ENCODE data around the gene SARNP.

SARNP gene

DNA sequence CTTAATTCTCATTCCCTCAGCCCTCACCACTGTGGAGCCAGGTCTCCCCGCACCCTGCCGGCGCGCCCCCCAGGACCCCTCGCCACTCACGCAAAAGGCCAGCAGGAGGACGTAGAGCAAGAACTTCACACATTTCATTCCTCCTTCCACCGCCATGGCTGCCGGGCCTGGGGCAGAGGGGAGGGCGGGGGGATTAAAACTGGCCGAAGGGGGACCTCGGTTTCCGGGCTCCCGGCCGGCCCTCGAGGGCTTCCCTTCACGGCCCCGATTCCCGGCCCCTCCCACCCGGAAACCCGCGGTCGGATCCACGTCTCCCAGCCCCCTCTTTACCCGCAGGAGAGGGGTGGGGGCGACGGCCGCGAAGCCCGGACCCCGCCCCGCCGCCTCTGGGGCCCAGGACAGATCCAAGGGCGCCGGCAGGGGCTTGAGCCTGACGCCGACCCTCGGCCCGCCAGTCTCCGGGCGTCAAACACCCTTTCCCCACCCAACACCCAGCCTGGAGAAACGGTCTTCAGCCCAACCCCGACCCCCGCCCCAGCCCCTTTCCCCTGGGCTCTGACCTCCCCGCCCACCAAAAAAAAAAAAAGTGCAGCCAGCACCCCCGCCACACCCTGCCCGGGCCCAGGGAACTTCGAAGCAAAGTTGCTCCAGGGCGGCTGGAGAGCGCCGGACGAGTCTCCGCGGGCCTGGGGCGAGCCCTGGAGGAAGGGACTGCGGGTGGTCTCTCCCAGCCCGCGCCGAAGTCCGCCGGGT is 89.2 kb downstream of the SARNP start:
- peak in 2 of 3 donors; percentile 36 to 46 for DNase-seq
- Histone ChIP-seq H3K27ac (ENCODE audit: insufficient read depth in 1 of 2, low read depth in 1 of 2, low read length in 2 of 2, poor library complexity in 1 of 2, severe bottlenecking in 2 of 2) (peak overlapping the region; percentile 66 to 86), H3K36me3 (ENCODE audit: control insufficient read depth in 4 of 4, insufficient read depth in 4 of 4, low read length in 3 of 4) (peaks cover 3 to 38% (median 22%) of the 10 kb centered on the region in 4 experiments), H3K9me3 (ENCODE audit: control extremely low read depth in 1 of 5, control insufficient read depth in 4 of 5, insufficient read depth in 2 of 5, low read depth in 1 of 5, low read length in 4 of 5) (no peaks in the 10 kb centered on the region), H3K4me3 (ENCODE audit: control insufficient read depth in 1 of 7, extremely low read depth in 1 of 7, insufficient read depth in 4 of 7, low read depth in 2 of 7, low read length in 6 of 7) (peak overlapping the region; percentile 57 to 88 (median 71)), H3K27me3 (replicated peaks in 2 of 5; ENCODE audit: control insufficient read depth in 4 of 5, insufficient read depth in 5 of 5, low read length in 4 of 5) (no peaks in the 10 kb centered on the region), H3K4me1 (ENCODE audit: control extremely low read depth in 1 of 4, control insufficient read depth in 4 of 4, insufficient read depth in 4 of 4, low read length in 3 of 4) (peaks cover 12 to 46% (median 34%) of the 10 kb centered on the region in 4 experiments)
- WGBS (ENCODE audit: insufficient coverage) = 0% methylated on average over 38 of the region's 61 CpGs
- CTCF ChIA-PET = interaction anchor here (1.0 to 3.2 kb wide), 8 partner anchors 8 to 166 kb away, joined by 5 to 49 read pairs (median 16); partner anchors contain the start of genes BLOC1S1 and RDH5
- POLR2A ChIA-PET = interaction anchor here (0.9 to 1.6 kb wide), 4 partner anchors 10 to 15 kb away, joined by 3 to 8 read pairs (median 4); partner anchors contain the start of gene BLOC1S1

DNA sequence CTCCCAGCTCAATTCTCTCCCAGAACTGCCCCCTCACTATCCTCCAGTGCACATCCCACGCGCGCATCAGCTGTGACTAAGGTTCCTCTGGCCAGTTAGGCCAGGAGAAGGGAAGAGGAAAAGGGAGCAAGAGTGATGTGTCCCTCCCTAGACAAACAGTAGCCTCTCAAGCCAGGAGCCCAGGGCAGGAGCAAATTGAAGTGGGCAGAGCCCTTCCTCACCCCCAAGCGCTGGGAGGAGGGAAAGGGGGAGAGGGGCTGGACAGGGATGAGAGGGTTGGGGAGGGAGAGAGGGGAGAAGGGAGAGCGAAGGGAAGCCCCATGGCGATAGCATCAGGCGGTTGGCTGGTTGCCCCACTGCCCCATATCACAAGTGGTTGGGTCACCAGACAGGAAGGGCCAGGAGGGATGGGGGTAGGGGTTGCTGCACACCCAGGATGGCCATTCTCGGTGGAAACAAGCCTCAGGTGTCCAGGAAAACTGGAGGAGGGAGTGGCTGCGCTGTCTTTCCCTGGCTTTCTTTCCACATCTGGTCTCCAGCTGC is 89.8 kb downstream of the SARNP start:
- 10% methylated on average over 4 of the region's 9 CpGs for WGBS (ENCODE audit: insufficient coverage)
- H3K4me3 ChIP-seq (ENCODE audit: control insufficient read depth in 1 of 7, extremely low read depth in 1 of 7, insufficient read depth in 4 of 7, low read depth in 2 of 7, low read length in 6 of 7) = peak overlapping the region; percentile 57 to 88 (median 71)
- H3K36me3 ChIP-seq (ENCODE audit: control insufficient read depth in 4 of 4, insufficient read depth in 4 of 4, low read length in 3 of 4) = peaks cover 3 to 40% (median 23%) of the 10 kb centered on the region in 4 experiments
- no peaks in the 10 kb centered on the region for H3K27me3 ChIP-seq (replicated peaks in 2 of 5; ENCODE audit: control insufficient read depth in 4 of 5, insufficient read depth in 5 of 5, low read length in 4 of 5)
- no peak for DNase-seq
- ChIA-PET CTCF (interaction anchor here (1.8 to 3.2 kb wide), 2 partner anchors 10 to 11 kb away, joined by 11 to 15 read pairs; partner anchors contain the start of gene BLOC1S1), POLR2A (no interaction called here)
- H3K27ac ChIP-seq (ENCODE audit: insufficient read depth in 1 of 2, low read depth in 1 of 2, low read length in 2 of 2, poor library complexity in 1 of 2, severe bottlenecking in 2 of 2) = peak overlapping the region; percentile 25 to 86
- H3K4me1 ChIP-seq (ENCODE audit: control extremely low read depth in 1 of 4, control insufficient read depth in 4 of 4, insufficient read depth in 4 of 4, low read length in 3 of 4) = peaks cover 12 to 46% (median 34%) of the 10 kb centered on the region in 4 experiments
- no peaks in the 10 kb centered on the region for H3K9me3 ChIP-seq (ENCODE audit: control extremely low read depth in 1 of 5, control insufficient read depth in 4 of 5, insufficient read depth in 2 of 5, low read depth in 1 of 5, low read length in 4 of 5)

GRCh38 chr12:55726971-55727370 is 90.6 kb downstream of the SARNP start:
- Histone ChIP-seq H3K4me3 (ENCODE audit: control insufficient read depth in 1 of 7, extremely low read depth in 1 of 7, insufficient read depth in 4 of 7, low read depth in 2 of 7, low read length in 6 of 7) (peak overlapping the region in 3 of 7 experiments; percentile 70 to 88 (median 86)), H3K27ac (ENCODE audit: insufficient read depth in 1 of 2, low read depth in 1 of 2, low read length in 2 of 2, poor library complexity in 1 of 2, severe bottlenecking in 2 of 2) (peak overlapping the region in 1 of 2 experiments; percentile 86), H3K4me1 (ENCODE audit: control extremely low read depth in 1 of 4, control insufficient read depth in 4 of 4, insufficient read depth in 4 of 4, low read length in 3 of 4) (peaks cover 12 to 46% (median 34%) of the 10 kb centered on the region in 4 experiments), H3K36me3 (ENCODE audit: control insufficient read depth in 4 of 4, insufficient read depth in 4 of 4, low read length in 3 of 4) (peaks cover 3 to 40% (median 23%) of the 10 kb centered on the region in 4 experiments), H3K9me3 (ENCODE audit: control extremely low read depth in 1 of 5, control insufficient read depth in 4 of 5, insufficient read depth in 2 of 5, low read depth in 1 of 5, low read length in 4 of 5) (no peaks in the 10 kb centered on the region), H3K27me3 (replicated peaks in 2 of 5; ENCODE audit: control insufficient read depth in 4 of 5, insufficient read depth in 5 of 5, low read length in 4 of 5) (no peaks in the 10 kb centered on the region)
- POLR2A ChIA-PET = no interaction called here
- WGBS (ENCODE audit: insufficient coverage) = 46% methylated on average over 7 of the region's 10 CpGs
- no peak for DNase-seq
- CTCF ChIA-PET = interaction anchor here (1.8 kb wide), 1 partner anchor 10 kb away, joined by 11 read pairs; no protein-coding TSS in a partner anchor

- ChIA-PET POLR2A (interaction anchor here (0.7 to 1.3 kb wide), 3 partner anchors 12 to 304 kb away, joined by 3 to 9 read pairs (median 4); no protein-coding TSS in a partner anchor), CTCF (interaction anchor here (0.9 to 7.3 kb wide), 9 partner anchors 9 to 75 kb away, joined by 3 to 119 read pairs (median 4); partner anchors contain the start of gene BLOC1S1)
- peaks cover 8 to 39% (median 31%) of the 10 kb centered on the region in 4 experiments for H3K4me1 ChIP-seq (ENCODE audit: control extremely low read depth in 1 of 4, control insufficient read depth in 4 of 4, insufficient read depth in 4 of 4, low read length in 3 of 4)
- H3K9me3 ChIP-seq (ENCODE audit: control extremely low read depth in 1 of 5, control insufficient read depth in 4 of 5, insufficient read depth in 2 of 5, low read depth in 1 of 5, low read length in 4 of 5) = no peaks in the 10 kb centered on the region
- H3K27ac ChIP-seq (ENCODE audit: insufficient read depth in 1 of 2, low read depth in 1 of 2, low read length in 2 of 2, poor library complexity in 1 of 2, severe bottlenecking in 2 of 2) = no peak overlapping the region
- DNase-seq = no peak
- 100% methylated on average over 1 of the region's 3 CpGs for WGBS (ENCODE audit: insufficient coverage)
- no peak overlapping the region for H3K4me3 ChIP-seq (ENCODE audit: control insufficient read depth in 1 of 7, extremely low read depth in 1 of 7, insufficient read depth in 4 of 7, low read depth in 2 of 7, low read length in 6 of 7)
- no peaks in the 10 kb centered on the region for H3K27me3 ChIP-seq (replicated peaks in 2 of 5; ENCODE audit: control insufficient read depth in 4 of 5, insufficient read depth in 5 of 5, low read length in 4 of 5)
- H3K36me3 ChIP-seq (ENCODE audit: control insufficient read depth in 4 of 4, insufficient read depth in 4 of 4, low read length in 3 of 4) = peaks cover 3 to 40% (median 24%) of the 10 kb centered on the region in 4 experiments
These were observed 92.0 kb downstream of the SARNP start for GRCh38 chr12:55725556-55725955.

GRCh38 chr12:55724940-55725309 is 92.6 kb downstream of the SARNP start:
- peaks cover 6 to 32% (median 24%) of the 10 kb centered on the region in 4 experiments for H3K4me1 ChIP-seq (ENCODE audit: control extremely low read depth in 1 of 4, control insufficient read depth in 4 of 4, insufficient read depth in 4 of 4, low read length in 3 of 4)
- CTCF ChIA-PET = interaction anchor here (0.9 to 7.3 kb wide), 11 partner anchors 9 to 76 kb away, joined by 3 to 119 read pairs (median 3); partner anchors contain the start of gene BLOC1S1

DNA sequence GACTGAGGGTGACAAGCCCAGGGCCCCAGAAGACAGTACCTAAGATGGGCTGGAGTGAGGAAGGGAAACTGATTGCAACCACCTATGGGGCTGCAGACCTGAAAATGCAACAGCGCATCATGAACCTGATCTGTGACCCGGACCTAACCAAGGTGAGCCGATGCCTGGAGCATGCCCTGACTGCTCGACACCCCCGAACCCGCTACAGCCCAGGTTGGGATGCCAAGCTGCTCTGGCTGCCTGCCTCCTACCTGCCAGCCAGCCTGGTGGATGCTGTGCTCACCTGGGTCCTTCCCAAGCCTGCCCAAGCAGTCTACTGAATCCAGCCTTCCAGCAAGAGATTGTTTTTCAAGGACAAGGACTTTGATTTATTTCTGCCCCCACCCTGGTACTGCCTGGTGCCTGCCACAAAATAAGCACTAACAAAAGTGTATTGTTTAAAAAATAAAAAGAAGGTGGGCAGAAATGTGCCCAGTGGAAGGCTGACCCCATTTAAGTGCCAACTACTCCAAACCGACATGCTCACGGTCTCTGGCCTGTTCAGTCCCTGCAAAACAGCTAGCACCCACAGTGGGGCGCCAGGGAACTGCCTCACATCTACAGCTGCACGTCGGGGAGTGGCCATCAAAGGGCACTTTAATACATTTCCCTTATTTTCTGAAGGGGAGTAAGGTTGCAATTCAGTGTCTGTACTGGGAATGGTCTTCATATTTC is 93.1 kb downstream of the SARNP start:
- POLR2A ChIA-PET = interaction anchor here (0.7 to 1.3 kb wide), 3 partner anchors 13 to 305 kb away, joined by 3 to 9 read pairs (median 4); no protein-coding TSS in a partner anchor
- peaks cover 6 to 27% (median 19%) of the 10 kb centered on the region in 4 experiments for H3K4me1 ChIP-seq (ENCODE audit: control extremely low read depth in 1 of 4, control insufficient read depth in 4 of 4, insufficient read depth in 4 of 4, low read length in 3 of 4)
- no peak overlapping the region for H3K4me3 ChIP-seq (ENCODE audit: control insufficient read depth in 1 of 7, extremely low read depth in 1 of 7, insufficient read depth in 4 of 7, low read depth in 2 of 7, low read length in 6 of 7)
- CTCF ChIA-PET = interaction anchor here (0.9 to 7.3 kb wide), 15 partner anchors 8 to 82 kb away, joined by 3 to 119 read pairs (median 3); partner anchors contain the start of gene BLOC1S1
- H3K27ac ChIP-seq (ENCODE audit: insufficient read depth in 1 of 2, low read depth in 1 of 2, low read length in 2 of 2, poor library complexity in 1 of 2, severe bottlenecking in 2 of 2) = no peak overlapping the region
- no peaks in the 10 kb centered on the region for H3K9me3 ChIP-seq (ENCODE audit: control extremely low read depth in 1 of 5, control insufficient read depth in 4 of 5, insufficient read depth in 2 of 5, low read depth in 1 of 5, low read length in 4 of 5)
- no peaks in the 10 kb centered on the region for H3K27me3 ChIP-seq (replicated peaks in 2 of 5; ENCODE audit: control insufficient read depth in 4 of 5, insufficient read depth in 5 of 5, low read length in 4 of 5)
- H3K36me3 ChIP-seq (ENCODE audit: control insufficient read depth in 4 of 4, insufficient read depth in 4 of 4, low read length in 3 of 4) = peaks cover 3 to 44% (median 33%) of the 10 kb centered on the region in 4 experiments
- WGBS (ENCODE audit: insufficient coverage) = 65% methylated on average over 11 of the region's 11 CpGs
- peak; percentile 72 to 86 (median 85) for DNase-seq

More at GRCh38 chr12:55724940-55725309, 92.6 kb downstream of the SARNP start:
- Histone ChIP-seq H3K36me3 (ENCODE audit: control insufficient read depth in 4 of 4, insufficient read depth in 4 of 4, low read length in 3 of 4) (peaks cover 3 to 40% (median 28%) of the 10 kb centered on the region in 4 experiments), H3K27ac (ENCODE audit: insufficient read depth in 1 of 2, low read depth in 1 of 2, low read length in 2 of 2, poor library complexity in 1 of 2, severe bottlenecking in 2 of 2) (no peak overlapping the region), H3K4me3 (ENCODE audit: control insufficient read depth in 1 of 7, extremely low read depth in 1 of 7, insufficient read depth in 4 of 7, low read depth in 2 of 7, low read length in 6 of 7) (no peak overlapping the region), H3K27me3 (replicated peaks in 2 of 5; ENCODE audit: control insufficient read depth in 4 of 5, insufficient read depth in 5 of 5, low read length in 4 of 5) (no peaks in the 10 kb centered on the region), H3K9me3 (ENCODE audit: control extremely low read depth in 1 of 5, control insufficient read depth in 4 of 5, insufficient read depth in 2 of 5, low read depth in 1 of 5, low read length in 4 of 5) (no peaks in the 10 kb centered on the region)
- no peak for DNase-seq
- WGBS (ENCODE audit: insufficient coverage) = 90% methylated on average over 2 of the region's 3 CpGs
- POLR2A ChIA-PET = interaction anchor here (0.7 to 1.3 kb wide), 3 partner anchors 12 to 305 kb away, joined by 3 to 9 read pairs (median 4); no protein-coding TSS in a partner anchor

All from common myeloid progenitor, CD34-positive (primary cell).